ENCODE data around the gene SMIM35. TPM values are rescaled to one million over a fixed set of nuclear protein-coding genes. Genes with fewer than 3 reads are reported as not detected.
"Not testable (repeated sequence)": the region's sequence is repeated elsewhere in the genome, so short reads cannot be mapped to it uniquely, and the experiment has no call there.

The SMIM35 gene
- total RNA-seq, 1 experiment from 2014 or later, result not detected

- no peak for DNase-seq (ENCODE audit: low spot score)
Observed at GRCh38 chr11:118081241-118081958, 5.4 kb downstream of the SMIM35 start.

- no peak for DNase-seq (ENCODE audit: low spot score)
Observed at GRCh38 chr11:118080296-118080695, 6.5 kb downstream of the SMIM35 start.

GRCh38 chr11:118079491-118079890 is 7.3 kb downstream of the SMIM35 start:
- DNase-seq (ENCODE audit: low spot score), result no peak

GRCh38 chr11:118078911-118079411 is 7.8 kb downstream of the SMIM35 start:
- no peak for DNase-seq (ENCODE audit: low spot score)

- peak; percentile 98 for DNase-seq (ENCODE audit: low spot score)
Observed at GRCh38 chr11:118076754-118077281, 9.9 kb downstream of the SMIM35 start, which contains the start of gene TMPRSS4. TSS of gene TMPRSS4 (plus strand) at chr11:118077078. CDS start at chr11:118077303, 225 bp downstream.

GRCh38 chr11:118074785-118075184 is 12.0 kb downstream of the SMIM35 start:
- DNase-seq (ENCODE audit: low spot score), result peak; percentile 88

GRCh38 chr11:118074091-118074685 is 12.6 kb downstream of the SMIM35 start:
- no peak for DNase-seq (ENCODE audit: low spot score)

- DNase-seq (ENCODE audit: low spot score), result no peak
Observed at GRCh38 chr11:118073554-118073953, 13.2 kb downstream of the SMIM35 start.

- no peak for DNase-seq (ENCODE audit: low spot score)
Observed at GRCh38 chr11:118071416-118072030, 15.2 kb downstream of the SMIM35 start.

- no peak for DNase-seq (ENCODE audit: low spot score)
Observed at GRCh38 chr11:118068945-118069612, 17.7 kb downstream of the SMIM35 start.

- DNase-seq (ENCODE audit: low spot score), result peak; percentile 29
Observed at GRCh38 chr11:118068206-118068944, 18.4 kb downstream of the SMIM35 start.

GRCh38 chr11:118067006-118067405 is 19.8 kb downstream of the SMIM35 start:
- DNase-seq (ENCODE audit: low spot score), result no peak

GRCh38 chr11:118065384-118065783 is 21.4 kb downstream of the SMIM35 start:
- DNase-seq (ENCODE audit: low spot score), result no peak

- no peak for DNase-seq (ENCODE audit: low spot score)
Observed at GRCh38 chr11:118064956-118065355, 21.8 kb downstream of the SMIM35 start.

- not testable (repeated sequence) for DNase-seq (ENCODE audit: low spot score)
Observed at GRCh38 chr11:118062631-118063030, 24.1 kb downstream of the SMIM35 start.

- not testable (repeated sequence) for DNase-seq (ENCODE audit: low spot score)
Observed at GRCh38 chr11:118062181-118062580, 24.6 kb downstream of the SMIM35 start.

GRCh38 chr11:118061586-118062125 is 25.1 kb downstream of the SMIM35 start:
- no peak for DNase-seq (ENCODE audit: low spot score)

GRCh38 chr11:118060869-118061268 is 25.9 kb downstream of the SMIM35 start:
- no peak for DNase-seq (ENCODE audit: low spot score)

GRCh38 chr11:118060081-118060661 is 26.6 kb downstream of the SMIM35 start:
- no peak for DNase-seq (ENCODE audit: low spot score)

GRCh38 chr11:118059246-118059940 is 27.4 kb downstream of the SMIM35 start:
- DNase-seq (ENCODE audit: low spot score), result no peak
